GM21515 (cell line): ENCODE data around the gene ROPN1B.

Source experiments
- ATAC-seq: cut with Tn5 transposase; IDR thresholded peaks from one replicate; pipeline ENCODE4 v1.9.1; 2021; ENCODE audit not compliant: unreplicated experiment

ROPN1B gene

GRCh38 chr3:126026277-126026751 is 57.3 kb downstream of the ROPN1B start:
- no peak for ATAC-seq

GRCh38 chr3:126026761-126027160 is 57.8 kb downstream of the ROPN1B start:
- ATAC-seq, result no peak

GRCh38 chr3:126028096-126028495 is 59.1 kb downstream of the ROPN1B start:
- no peak for ATAC-seq

GRCh38 chr3:126029241-126029640 is 60.3 kb downstream of the ROPN1B start:
- no peak for ATAC-seq

- no peak for ATAC-seq
Measured at GRCh38 chr3:126030455-126030854, 61.5 kb downstream of the ROPN1B start.

GRCh38 chr3:126031981-126032471 is 63.0 kb downstream of the ROPN1B start:
- ATAC-seq, result no peak
